AG09309 (cell line): ENCODE measurements around the gene SLX4IP.

Experiments
- DNase-seq: peaks from one replicate; pipeline ENCODE4 v3.0.0-alpha.2; 2010; ENCODE audit warnings: low read depth
- H3K4me3 ChIP-seq: 2 replicates; pipeline ENCODE4 v1.5.1; 2011; ENCODE audit warnings: mild to moderate bottlenecking, low read depth, low read length, moderate library complexity; ENCODE audit not compliant: control insufficient read depth
- TF ChIP-seq, protein P1 (sequence below): IDR thresholded peaks from 2 replicates; pipeline ENCODE4 v1.5.1; 2011; ENCODE audit warnings: mild to moderate bottlenecking, low read depth, low read length, inconsistent platforms; ENCODE audit not compliant: insufficient read depth, control insufficient read depth; ENCODE audit errors: missing control alignments

The SLX4IP gene

DNA sequence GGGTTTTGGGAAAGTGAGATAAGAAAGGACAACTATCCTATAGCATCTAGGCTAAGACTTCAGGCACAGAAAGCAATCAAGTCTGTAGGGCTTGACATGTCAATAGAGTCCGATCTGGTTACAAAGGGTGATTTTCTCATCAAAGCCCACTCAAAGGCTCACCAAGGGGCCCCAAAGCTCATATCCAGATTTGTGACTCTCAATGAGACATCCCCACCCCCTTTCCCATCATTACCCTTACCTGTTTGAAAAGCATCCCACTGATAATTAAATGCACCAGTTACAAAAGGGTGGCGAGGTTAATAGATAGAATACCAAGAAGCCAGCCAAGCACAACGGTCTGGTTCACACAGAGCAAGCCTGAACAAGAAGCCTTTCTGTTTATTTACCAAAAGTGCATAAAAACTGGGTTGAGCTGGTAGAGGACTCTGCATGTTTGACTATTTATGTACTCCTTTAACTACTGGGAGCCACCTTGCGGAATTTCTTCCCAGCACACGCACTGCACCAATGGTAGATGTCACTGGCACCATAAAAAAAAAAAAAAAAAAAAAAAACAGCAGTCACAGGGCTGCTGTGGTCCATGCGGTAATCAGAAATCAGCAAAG, 232.6 kb downstream of the SLX4IP start:
- TF ChIP-seq, protein P1, sequence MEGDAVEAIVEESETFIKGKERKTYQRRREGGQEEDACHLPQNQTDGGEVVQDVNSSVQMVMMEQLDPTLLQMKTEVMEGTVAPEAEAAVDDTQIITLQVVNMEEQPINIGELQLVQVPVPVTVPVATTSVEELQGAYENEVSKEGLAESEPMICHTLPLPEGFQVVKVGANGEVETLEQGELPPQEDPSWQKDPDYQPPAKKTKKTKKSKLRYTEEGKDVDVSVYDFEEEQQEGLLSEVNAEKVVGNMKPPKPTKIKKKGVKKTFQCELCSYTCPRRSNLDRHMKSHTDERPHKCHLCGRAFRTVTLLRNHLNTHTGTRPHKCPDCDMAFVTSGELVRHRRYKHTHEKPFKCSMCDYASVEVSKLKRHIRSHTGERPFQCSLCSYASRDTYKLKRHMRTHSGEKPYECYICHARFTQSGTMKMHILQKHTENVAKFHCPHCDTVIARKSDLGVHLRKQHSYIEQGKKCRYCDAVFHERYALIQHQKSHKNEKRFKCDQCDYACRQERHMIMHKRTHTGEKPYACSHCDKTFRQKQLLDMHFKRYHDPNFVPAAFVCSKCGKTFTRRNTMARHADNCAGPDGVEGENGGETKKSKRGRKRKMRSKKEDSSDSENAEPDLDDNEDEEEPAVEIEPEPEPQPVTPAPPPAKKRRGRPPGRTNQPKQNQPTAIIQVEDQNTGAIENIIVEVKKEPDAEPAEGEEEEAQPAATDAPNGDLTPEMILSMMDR, result no peak
- no peak overlapping the region for H3K4me3 ChIP-seq
- no peak for DNase-seq

DNA sequence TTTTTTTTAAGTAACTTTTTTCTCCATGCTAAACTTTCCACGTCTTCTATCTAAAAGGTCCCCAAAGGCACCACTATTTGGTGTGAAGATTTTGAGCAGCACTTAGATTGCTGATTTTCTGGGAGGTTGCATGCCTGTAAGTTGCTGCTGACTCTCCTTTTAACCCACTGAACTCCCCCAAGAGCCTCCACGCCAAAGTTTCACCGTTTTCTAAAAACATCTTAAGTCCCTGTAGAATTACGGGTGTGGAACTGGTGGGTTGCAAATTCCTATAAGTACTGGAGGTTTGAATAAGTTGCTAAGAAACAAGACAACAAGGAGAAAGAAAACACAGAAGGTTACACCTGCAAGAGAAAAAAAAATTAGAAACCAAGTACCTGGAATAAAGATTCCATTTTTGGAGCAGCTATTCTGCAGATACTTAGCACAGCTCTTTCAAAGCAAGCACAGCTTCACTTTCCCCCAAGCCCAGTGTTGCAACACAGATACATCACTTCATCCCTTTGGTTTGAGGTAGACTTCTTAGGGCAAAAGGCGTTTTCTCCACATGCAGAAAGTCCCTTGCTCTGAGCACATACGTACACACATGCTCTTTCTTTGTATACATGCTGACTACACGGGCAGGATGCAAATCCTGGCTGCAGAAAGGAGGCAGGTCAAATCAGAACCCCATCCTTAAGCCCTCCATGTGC, 233.7 kb downstream of the SLX4IP start:
- TF ChIP-seq, protein P1, result no peak
- H3K4me3 ChIP-seq, result no peak overlapping the region
- no peak for DNase-seq

GRCh38 chr20:10669843-10670446, 234.8 kb downstream of the SLX4IP start:
- TF ChIP-seq, protein P1, result no peak
- DNase-seq, result no peak
- no peak overlapping the region for H3K4me3 ChIP-seq

DNA sequence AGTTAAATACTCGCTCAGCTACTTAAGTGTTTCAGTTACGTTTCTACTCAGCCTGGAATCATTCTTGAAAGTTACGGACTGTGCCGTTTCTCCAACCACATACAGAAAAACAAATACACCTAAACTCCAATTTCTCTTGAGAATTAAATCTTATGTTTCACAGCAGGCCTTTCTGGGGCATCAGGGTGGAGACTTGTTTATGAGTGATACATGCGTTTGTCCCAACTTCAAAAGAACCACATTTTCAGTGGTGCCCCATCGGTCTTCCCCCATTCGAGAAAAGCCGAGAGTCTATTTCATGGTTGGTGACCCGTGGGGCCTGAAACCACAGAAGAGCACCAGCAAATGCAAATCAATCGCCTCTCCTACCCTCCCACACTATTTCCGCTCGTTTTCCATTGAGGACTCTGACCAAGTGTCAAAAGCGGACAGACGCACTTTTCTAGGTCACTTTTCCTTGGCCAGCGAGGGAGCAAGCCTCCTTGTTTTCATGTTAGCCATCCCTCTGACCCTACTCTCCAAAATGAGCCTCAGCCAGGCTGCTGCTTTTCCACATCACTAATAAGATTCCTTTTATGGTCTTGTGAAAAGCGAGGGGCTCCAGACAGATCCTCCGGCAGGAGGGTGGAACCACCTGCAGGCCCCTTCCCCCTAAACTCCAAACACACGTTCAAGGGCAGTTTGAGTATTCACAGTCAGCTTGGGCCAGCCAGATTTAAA, 235.6 kb downstream of the SLX4IP start:
- TF ChIP-seq, protein P1, result no peak
- H3K4me3 ChIP-seq, result peak overlapping the region; percentile 79
- DNase-seq, result no peak

- peak overlapping the region; percentile 79 for H3K4me3 ChIP-seq
- peak; percentile 90 for DNase-seq
These were observed 236.3 kb downstream of the SLX4IP start for GRCh38 chr20:10671221-10671918.

More at GRCh38 chr20:10671221-10671918, 236.3 kb downstream of the SLX4IP start:
- TF ChIP-seq, protein P1, result peak; percentile 85
